MM.1S (cell line): ENCODE data around the gene ZNF367.

Experiments
- DNase-seq: peaks from one replicate; pipeline ENCODE4 v3.0.0-alpha.2; 2015
- H2AFZ ChIP-seq: fragments of 300-600 bp; sonication (generic); 2 replicates; pipeline ENCODE4 v1.6.0; 2016; ENCODE audit warnings: antibody characterized with exemption, low read length
- H3F3A ChIP-seq: fragments of 300-600 bp; sonication (generic); 2 replicates; pipeline ENCODE4 v1.6.1; 2016; ENCODE audit warnings: mild to moderate bottlenecking, antibody characterized with exemption, low read length, moderate library complexity, mixed read lengths; ENCODE audit not compliant: insufficient read depth
- H3K27ac ChIP-seq: fragments of 300-600 bp; sonication (generic); 2 replicates; pipeline ENCODE4 v1.5.1; 2016; ENCODE audit warnings: mild to moderate bottlenecking, low read length
- H3K27me3 ChIP-seq: fragments of 300-600 bp; sonication (generic); replicated peaks from 2 replicates; pipeline ENCODE4 v1.6.0; 2016; ENCODE audit warnings: low read length; ENCODE audit not compliant: insufficient read depth
- H3K36me3 ChIP-seq: fragments of 300-600 bp; sonication (generic); replicated peaks from 2 replicates; pipeline ENCODE4 v1.6.1; 2016; ENCODE audit warnings: mild to moderate bottlenecking, low read length, mixed read lengths; ENCODE audit not compliant: insufficient read depth
- H3K4me1 ChIP-seq: fragments of 300-600 bp; sonication (generic); 2 replicates; pipeline ENCODE4 v1.6.1; 2016; ENCODE audit warnings: low read length, mixed read lengths
- H3K4me2 ChIP-seq: fragments of 300-600 bp; sonication (generic); 2 replicates; pipeline ENCODE4 v1.6.0; 2016; ENCODE audit warnings: low read depth, low read length
- H3K4me3 ChIP-seq: fragments of 300-600 bp; sonication (generic); 2 replicates; pipeline ENCODE4 v1.5.1; 2016; ENCODE audit warnings: low read length, mixed read lengths
- H3K79me2 ChIP-seq: fragments of 300-600 bp; sonication (generic); 2 replicates; pipeline ENCODE4 v1.6.1; 2016; ENCODE audit warnings: mixed run types, low read length, mixed read lengths
- H3K9ac ChIP-seq: fragments of 300-600 bp; sonication (generic); 2 replicates; pipeline ENCODE4 v1.6.1; 2016; ENCODE audit warnings: low read length, mixed read lengths
- H3K9me2 ChIP-seq: fragments of 300-600 bp; sonication (generic); replicated peaks from 2 replicates; pipeline ENCODE4 v1.6.1; 2016; ENCODE audit warnings: mild to moderate bottlenecking, low read length, mixed read lengths; ENCODE audit not compliant: insufficient read depth
- H3K9me3 ChIP-seq: fragments of 300-600 bp; sonication (generic); replicated peaks from 2 replicates; pipeline ENCODE4 v1.6.1; 2016; ENCODE audit warnings: mild to moderate bottlenecking, low read length, mixed read lengths; ENCODE audit not compliant: insufficient read depth
- H4K20me1 ChIP-seq: fragments of 300-600 bp; sonication (generic); 2 replicates; pipeline ENCODE4 v1.6.1; 2016; ENCODE audit warnings: mild to moderate bottlenecking, low read length, moderate library complexity, mixed read lengths; ENCODE audit not compliant: insufficient read depth
- EZH2 ChIP-seq: fragments of 300-600 bp; sonication (generic); optimal IDR thresholded peaks from 2 replicates; pipeline ENCODE3; 2017; ENCODE audit warnings: low read depth, mild to moderate bottlenecking, antibody characterized with exemption, low read length, mixed read lengths
- EZH2phosphoT487 ChIP-seq: fragments of 300-600 bp; sonication (generic); IDR thresholded peaks from 2 replicates; pipeline ENCODE4 v1.6.1; 2018; ENCODE audit warnings: antibody characterized with exemption, low read length
- TF ChIP-seq, protein P1 (sequence below): fragments of 300-600 bp; sonication (generic); IDR thresholded peaks from 2 replicates; pipeline ENCODE4 v1.5.1; 2016; ENCODE audit warnings: antibody characterized with exemption, low read length, mixed read lengths

ZNF367 gene

DNA sequence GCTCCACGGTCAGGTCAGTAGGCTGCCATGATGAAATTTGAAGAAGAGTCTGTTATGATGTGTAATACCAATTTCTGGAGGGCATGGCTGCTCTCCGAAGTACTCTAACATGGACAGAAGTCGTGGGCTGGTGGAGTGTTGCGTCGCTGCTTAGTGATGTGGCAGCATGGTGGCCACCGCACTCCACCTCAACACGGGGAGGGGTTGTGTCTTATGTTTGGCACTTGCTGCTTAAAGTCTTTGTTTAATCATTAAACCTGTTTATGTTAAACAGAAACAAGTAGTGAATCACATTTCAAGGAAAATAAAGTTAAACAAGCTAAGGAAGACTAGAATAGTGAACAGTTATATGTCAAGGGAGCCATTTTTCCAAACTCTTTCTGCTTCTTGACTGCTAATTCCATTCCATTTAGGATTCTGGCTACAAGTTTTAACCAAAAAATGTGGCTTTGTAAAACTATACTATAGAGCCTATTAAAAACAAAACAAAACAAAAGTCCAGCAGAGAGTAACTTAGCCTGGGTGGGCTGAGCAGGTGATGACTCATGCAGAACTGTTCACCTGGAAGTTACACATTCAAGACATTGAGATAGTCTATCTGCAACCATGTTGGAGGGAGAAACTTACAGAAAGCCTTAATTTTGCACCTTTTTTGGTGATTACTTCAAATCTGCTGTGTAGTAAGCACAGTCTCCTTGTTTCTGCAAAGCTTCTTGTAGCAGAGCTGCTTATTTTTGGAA is 41.3 kb upstream of the ZNF367 start:
- Histone ChIP-seq H3K9ac (no peak overlapping the region), H3K79me2 (no peaks in the 10 kb centered on the region), H3K27me3 (no peaks in the 10 kb centered on the region), H3K9me3 (no peaks in the 10 kb centered on the region), H3K4me1 (no peaks in the 10 kb centered on the region), H3K4me2 (no peak overlapping the region), H3K4me3 (no peak overlapping the region), H2AFZ (no peak overlapping the region), H3F3A (no peaks in the 10 kb centered on the region), H3K9me2 (no peaks in the 10 kb centered on the region), H4K20me1 (no peaks in the 10 kb centered on the region), H3K27ac (no peak overlapping the region), H3K36me3 (no peaks in the 10 kb centered on the region)
- TF ChIP-seq EZH2phosphoT487 (no peak), EZH2 (no peak)
- TF ChIP-seq, protein P1, sequence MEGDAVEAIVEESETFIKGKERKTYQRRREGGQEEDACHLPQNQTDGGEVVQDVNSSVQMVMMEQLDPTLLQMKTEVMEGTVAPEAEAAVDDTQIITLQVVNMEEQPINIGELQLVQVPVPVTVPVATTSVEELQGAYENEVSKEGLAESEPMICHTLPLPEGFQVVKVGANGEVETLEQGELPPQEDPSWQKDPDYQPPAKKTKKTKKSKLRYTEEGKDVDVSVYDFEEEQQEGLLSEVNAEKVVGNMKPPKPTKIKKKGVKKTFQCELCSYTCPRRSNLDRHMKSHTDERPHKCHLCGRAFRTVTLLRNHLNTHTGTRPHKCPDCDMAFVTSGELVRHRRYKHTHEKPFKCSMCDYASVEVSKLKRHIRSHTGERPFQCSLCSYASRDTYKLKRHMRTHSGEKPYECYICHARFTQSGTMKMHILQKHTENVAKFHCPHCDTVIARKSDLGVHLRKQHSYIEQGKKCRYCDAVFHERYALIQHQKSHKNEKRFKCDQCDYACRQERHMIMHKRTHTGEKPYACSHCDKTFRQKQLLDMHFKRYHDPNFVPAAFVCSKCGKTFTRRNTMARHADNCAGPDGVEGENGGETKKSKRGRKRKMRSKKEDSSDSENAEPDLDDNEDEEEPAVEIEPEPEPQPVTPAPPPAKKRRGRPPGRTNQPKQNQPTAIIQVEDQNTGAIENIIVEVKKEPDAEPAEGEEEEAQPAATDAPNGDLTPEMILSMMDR = no peak
- DNase-seq = no peak

DNA sequence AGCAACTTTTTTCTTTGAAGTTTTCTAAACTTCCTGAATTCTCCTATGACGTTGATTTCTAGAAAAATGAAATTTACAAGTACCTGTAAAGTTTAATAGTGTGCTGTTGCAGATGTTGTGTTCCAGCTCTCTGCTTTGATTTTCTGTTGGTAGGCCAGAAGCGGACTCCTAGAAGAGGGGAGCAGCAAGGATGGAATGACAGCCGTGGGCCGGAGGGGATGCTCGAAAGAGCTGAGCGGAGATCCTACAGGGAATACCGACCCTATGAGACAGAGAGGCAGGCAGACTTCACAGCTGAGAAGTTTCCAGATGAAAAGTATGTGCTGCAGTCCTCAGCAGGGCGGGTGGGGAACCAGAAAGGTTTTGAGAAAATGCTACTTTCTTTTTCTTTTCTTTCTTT is 40.1 kb upstream of the ZNF367 start:
- H3K9me2 ChIP-seq = no peaks in the 10 kb centered on the region
- H3K79me2 ChIP-seq = no peaks in the 10 kb centered on the region
- H3K4me2 ChIP-seq = no peak overlapping the region
- H3K27ac ChIP-seq = no peak overlapping the region
- no peaks in the 10 kb centered on the region for H3K36me3 ChIP-seq
- DNase-seq = no peak
- TF ChIP-seq, protein P1 = no peak
- TF ChIP-seq EZH2 (no peak), EZH2phosphoT487 (no peak)
- H3K9me3 ChIP-seq = no peaks in the 10 kb centered on the region
- no peak overlapping the region for H2AFZ ChIP-seq
- H3F3A ChIP-seq = no peaks in the 10 kb centered on the region
- no peak overlapping the region for H3K4me3 ChIP-seq
- no peaks in the 10 kb centered on the region for H3K27me3 ChIP-seq
- H3K9ac ChIP-seq = no peak overlapping the region
- H3K4me1 ChIP-seq = no peaks in the 10 kb centered on the region
- no peaks in the 10 kb centered on the region for H4K20me1 ChIP-seq

DNA sequence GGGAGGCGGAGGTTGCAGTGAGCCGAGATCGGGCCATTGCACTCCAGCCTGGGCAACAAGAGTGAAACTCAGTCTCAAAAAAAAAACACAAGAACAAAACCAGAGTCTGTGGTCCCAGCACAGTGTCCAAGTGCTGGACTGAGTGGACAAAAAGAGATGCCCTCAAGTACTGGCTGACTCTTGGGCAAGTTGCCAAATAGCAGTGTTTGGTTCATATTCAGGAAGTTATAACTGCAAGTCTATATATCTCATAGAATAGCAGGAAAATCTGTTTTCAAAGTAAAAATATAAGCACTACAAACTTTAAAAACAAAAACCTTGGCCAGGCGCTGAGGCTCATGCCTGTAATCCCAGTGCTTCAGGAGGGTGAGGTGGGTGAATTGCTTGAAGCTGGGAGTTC is 39.1 kb upstream of the ZNF367 start:
- Histone ChIP-seq H3F3A (no peaks in the 10 kb centered on the region), H3K27ac (no peak overlapping the region), H4K20me1 (no peaks in the 10 kb centered on the region)

More for the DNA sequence above, 39.1 kb upstream of the ZNF367 start:
- Histone ChIP-seq H2AFZ (no peak overlapping the region), H3K4me1 (no peaks in the 10 kb centered on the region), H3K4me3 (no peak overlapping the region), H3K79me2 (no peaks in the 10 kb centered on the region), H3K27me3 (no peaks in the 10 kb centered on the region), H3K9me2 (no peaks in the 10 kb centered on the region), H3K9ac (no peak overlapping the region), H3K36me3 (no peaks in the 10 kb centered on the region), H3K4me2 (no peak overlapping the region), H3K9me3 (no peaks in the 10 kb centered on the region)
- DNase-seq = no peak
- TF ChIP-seq, protein P1 = no peak
- TF ChIP-seq EZH2phosphoT487 (no peak), EZH2 (no peak)
